Measurements from ENCODE around the gene CELF5.

GRCh38 chr19:3206216-3206953 is 18.1 kb upstream of the CELF5 start:
- no peak for TF ChIP-seq GLIS1 (tag by site-specific recombination; IDR thresholded peaks at IDR 0.05)
- TF ChIP-seq, protein P1, sequence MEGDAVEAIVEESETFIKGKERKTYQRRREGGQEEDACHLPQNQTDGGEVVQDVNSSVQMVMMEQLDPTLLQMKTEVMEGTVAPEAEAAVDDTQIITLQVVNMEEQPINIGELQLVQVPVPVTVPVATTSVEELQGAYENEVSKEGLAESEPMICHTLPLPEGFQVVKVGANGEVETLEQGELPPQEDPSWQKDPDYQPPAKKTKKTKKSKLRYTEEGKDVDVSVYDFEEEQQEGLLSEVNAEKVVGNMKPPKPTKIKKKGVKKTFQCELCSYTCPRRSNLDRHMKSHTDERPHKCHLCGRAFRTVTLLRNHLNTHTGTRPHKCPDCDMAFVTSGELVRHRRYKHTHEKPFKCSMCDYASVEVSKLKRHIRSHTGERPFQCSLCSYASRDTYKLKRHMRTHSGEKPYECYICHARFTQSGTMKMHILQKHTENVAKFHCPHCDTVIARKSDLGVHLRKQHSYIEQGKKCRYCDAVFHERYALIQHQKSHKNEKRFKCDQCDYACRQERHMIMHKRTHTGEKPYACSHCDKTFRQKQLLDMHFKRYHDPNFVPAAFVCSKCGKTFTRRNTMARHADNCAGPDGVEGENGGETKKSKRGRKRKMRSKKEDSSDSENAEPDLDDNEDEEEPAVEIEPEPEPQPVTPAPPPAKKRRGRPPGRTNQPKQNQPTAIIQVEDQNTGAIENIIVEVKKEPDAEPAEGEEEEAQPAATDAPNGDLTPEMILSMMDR (tag by site-specific recombination; IDR thresholded peaks at IDR 0.05) = no peak
- TF ChIP-seq MYNN (tag by site-specific recombination; IDR thresholded peaks at IDR 0.05; ENCODE audit: borderline replicate concordance) = no peak
- TF ChIP-seq ZNF350 (tag by site-specific recombination; IDR thresholded peaks at IDR 0.05) = no peak
- TF ChIP-seq ZNF548 (tag by site-specific recombination; IDR thresholded peaks at IDR 0.05) = no peak
- TF ChIP-seq PBX3 (CRISPR knock-in tag; IDR thresholded peaks at IDR 0.05) = no peak
- no peak for TF ChIP-seq KLF16 (tag by site-specific recombination; IDR thresholded peaks at IDR 0.05)
- TF ChIP-seq, protein P2, sequence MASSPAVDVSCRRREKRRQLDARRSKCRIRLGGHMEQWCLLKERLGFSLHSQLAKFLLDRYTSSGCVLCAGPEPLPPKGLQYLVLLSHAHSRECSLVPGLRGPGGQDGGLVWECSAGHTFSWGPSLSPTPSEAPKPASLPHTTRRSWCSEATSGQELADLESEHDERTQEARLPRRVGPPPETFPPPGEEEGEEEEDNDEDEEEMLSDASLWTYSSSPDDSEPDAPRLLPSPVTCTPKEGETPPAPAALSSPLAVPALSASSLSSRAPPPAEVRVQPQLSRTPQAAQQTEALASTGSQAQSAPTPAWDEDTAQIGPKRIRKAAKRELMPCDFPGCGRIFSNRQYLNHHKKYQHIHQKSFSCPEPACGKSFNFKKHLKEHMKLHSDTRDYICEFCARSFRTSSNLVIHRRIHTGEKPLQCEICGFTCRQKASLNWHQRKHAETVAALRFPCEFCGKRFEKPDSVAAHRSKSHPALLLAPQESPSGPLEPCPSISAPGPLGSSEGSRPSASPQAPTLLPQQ (tag by site-specific recombination; IDR thresholded peaks at IDR 0.05) = no peak
- TF ChIP-seq, protein P3, sequence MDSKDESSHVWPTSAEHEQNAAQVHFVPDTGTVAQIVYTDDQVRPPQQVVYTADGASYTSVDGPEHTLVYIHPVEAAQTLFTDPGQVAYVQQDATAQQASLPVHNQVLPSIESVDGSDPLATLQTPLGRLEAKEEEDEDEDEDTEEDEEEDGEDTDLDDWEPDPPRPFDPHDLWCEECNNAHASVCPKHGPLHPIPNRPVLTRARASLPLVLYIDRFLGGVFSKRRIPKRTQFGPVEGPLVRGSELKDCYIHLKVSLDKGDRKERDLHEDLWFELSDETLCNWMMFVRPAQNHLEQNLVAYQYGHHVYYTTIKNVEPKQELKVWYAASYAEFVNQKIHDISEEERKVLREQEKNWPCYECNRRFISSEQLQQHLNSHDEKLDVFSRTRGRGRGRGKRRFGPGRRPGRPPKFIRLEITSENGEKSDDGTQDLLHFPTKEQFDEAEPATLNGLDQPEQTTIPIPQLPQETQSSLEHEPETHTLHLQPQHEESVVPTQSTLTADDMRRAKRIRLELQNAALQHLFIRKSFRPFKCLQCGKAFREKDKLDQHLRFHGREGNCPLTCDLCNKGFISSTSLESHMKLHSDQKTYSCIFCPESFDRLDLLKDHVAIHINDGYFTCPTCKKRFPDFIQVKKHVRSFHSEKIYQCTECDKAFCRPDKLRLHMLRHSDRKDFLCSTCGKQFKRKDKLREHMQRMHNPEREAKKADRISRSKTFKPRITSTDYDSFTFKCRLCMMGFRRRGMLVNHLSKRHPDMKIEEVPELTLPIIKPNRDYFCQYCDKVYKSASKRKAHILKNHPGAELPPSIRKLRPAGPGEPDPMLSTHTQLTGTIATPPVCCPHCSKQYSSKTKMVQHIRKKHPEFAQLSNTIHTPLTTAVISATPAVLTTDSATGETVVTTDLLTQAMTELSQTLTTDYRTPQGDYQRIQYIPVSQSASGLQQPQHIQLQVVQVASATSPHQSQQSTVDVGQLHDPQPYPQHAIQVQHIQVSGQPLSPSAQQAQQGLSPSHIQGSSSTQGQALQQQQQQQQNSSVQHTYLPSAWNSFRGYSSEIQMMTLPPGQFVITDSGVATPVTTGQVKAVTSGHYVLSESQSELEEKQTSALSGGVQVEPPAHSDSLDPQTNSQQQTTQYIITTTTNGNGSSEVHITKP (tag by site-specific recombination; IDR thresholded peaks at IDR 0.05) = no peak
- TF ChIP-seq ZNF488 (tag by site-specific recombination; IDR thresholded peaks at IDR 0.05) = no peak
- no peak for TF ChIP-seq ZNF138 (tag by site-specific recombination; IDR thresholded peaks at IDR 0.05; ENCODE audit: borderline replicate concordance)
